Sigmoid colon (tissue), 7 donors: ENCODE results near the gene OTOF. TPM values are rescaled to one million over a fixed set of nuclear protein-coding genes. Genes with fewer than 3 reads are reported as not detected.

Experiments
- DNase-seq: peaks from one replicate; pipeline ENCODE4 v3.0.0-alpha.2; 2019
- H3K27ac ChIP-seq, 4 donors: fragments of 200-600 bp; sonication (generic); one replicate each; pipeline ENCODE4 v1.5.1; 2016 to 2019; ENCODE audit warnings: mild to moderate bottlenecking in 1 of 4
- H3K27me3 ChIP-seq, 3 donors: fragments of 200-600 bp; sonication (generic); one replicate each; pipeline ENCODE4 v1.5.1; 2019; ENCODE audit warnings: mild to moderate bottlenecking in 1 of 3
- H3K36me3 ChIP-seq, 4 donors: fragments of 200-600 bp; sonication (generic); one replicate each; pipeline ENCODE4 v1.5.1; 2016 to 2019
- H3K4me1 ChIP-seq, 4 donors: fragments of 200-600 bp; sonication (generic); one replicate each; pipeline ENCODE4 v1.5.1; 2017 to 2019
- H3K4me3 ChIP-seq, 4 donors: fragments of 200-600 bp; sonication (generic); one replicate each; pipeline ENCODE4 v1.5.1; 2017 to 2019; ENCODE audit warnings: mild to moderate bottlenecking in 2 of 4, moderate library complexity in 1 of 4
- H3K9me3 ChIP-seq, 4 donors: fragments of 200-600 bp in 3 of 4; sonication (generic) in 3 of 4; one replicate each; pipeline versions ENCODE4 v1.5.1 to v1.6.1; 2013 to 2019
- CTCF ChIP-seq, 4 experiments: fragments of 450-650 bp in 3 of 4; fragments of 200-600 bp in 1 of 4; IDR thresholded peaks; one replicate each; pipeline ENCODE4 v1.5.1; 2016 to 2019; ENCODE audit warnings: antibody characterized with exemption in 4 of 4, mild to moderate bottlenecking in 3 of 4, moderate library complexity in 2 of 4
- EP300 ChIP-seq, 4 donors: sonication (generic); formaldehyde crosslinking; IDR thresholded peaks; one replicate each; pipeline ENCODE4 v1.6.1; 2017; ENCODE audit warnings: antibody characterized with exemption in 4 of 4
- POLR2A ChIP-seq, 2 donors: fragments of 450-650 bp; IDR thresholded peaks; one replicate each; pipeline ENCODE4 v1.6.1; 2016; ENCODE audit warnings: antibody characterized with exemption in 2 of 2, mild to moderate bottlenecking in 2 of 2, moderate library complexity in 2 of 2
- POLR2AphosphoS5 ChIP-seq, 4 donors: sonication (generic); formaldehyde crosslinking; IDR thresholded peaks; one replicate each; pipeline ENCODE4 v1.6.1; 2017; ENCODE audit warnings: antibody characterized with exemption in 4 of 4
- WGBS, 2 donors: extraction: QIAGEN DNeasy Blood & Tissue Kit; methylation state at CpG; one replicate each; pipeline ENCODE4 v1.1.7; 2013; 5-methylcytosine and 5-hydroxymethylcytosine counted together
- intact Hi-C: fragments of 100-400 bp; cut with DNase I; formaldehyde crosslinking; loops from one replicate; pipeline ENCODE4 v1.15.1; 2023
- polyA plus RNA-seq, 3 donors: library from polyadenylated mRNA; stranded (reverse); fragments of 200-250 nt; gene quantifications; one replicate each; pipeline ENCODE4 v1.2.3, GENCODE V29; 2013
- total RNA-seq, 4 donors: library from RNA; depleted of rRNA; stranded (reverse); fragments of >200 nt; gene quantifications; one replicate each; pipeline ENCODE4 v1.1.0, GENCODE V29; 2016
- donor health status: healthy with polysubstance abuse.
- donor health status: Bipolar disorder and iron deficiency.
- donor health status: healthy.

The OTOF gene
- total and polyA plus RNA-seq, 7 donors = 0.32 to 0.71 TPM; not detected in 5

- 54 to 72% methylated on average over 9 of the region's 9 CpGs for WGBS, 2 donors
- no peaks in the 10 kb centered on the region for H3K9me3 ChIP-seq
- no peak overlapping the region for H3K27ac ChIP-seq
- H3K36me3 ChIP-seq = no peaks in the 10 kb centered on the region
- no peak for DNase-seq
- no peaks in the 10 kb centered on the region for H3K27me3 ChIP-seq
- no peak overlapping the region for H3K4me3 ChIP-seq
- no peak for TF ChIP-seq POLR2AphosphoS5 (IDR thresholded peaks at IDR 0.05)
- no peak for TF ChIP-seq POLR2A (IDR thresholded peaks at IDR 0.05)
- TF ChIP-seq CTCF (IDR thresholded peaks at IDR 0.05) = no peak
- no peak for TF ChIP-seq EP300 (IDR thresholded peaks at IDR 0.05)
- no peaks in the 10 kb centered on the region for H3K4me1 ChIP-seq
- intact Hi-C loops = no loop called here
Measured at GRCh38 chr2:26407526-26407925, 70.4 kb downstream of the OTOF start.

Other genes starting within 250 kb of the OTOF start
- gene HADHA, start 233.5 kb downstream of the OTOF start, total RNA-seq = 100 to 1,000 TPM; 110 to 137 (median 118) TPM
- 100 to 1,000 TPM in 2 of 3 donors, 10 to 100 TPM in 1; 96.7 to 148 (median 126) TPM for gene HADHA, start 233.5 kb downstream of the OTOF start, polyA plus RNA-seq
- gene HADHB, start 233.2 kb downstream of the OTOF start, total RNA-seq = 100 to 1,000 TPM in 3 of 4 donors, 10 to 100 TPM in 1; 82.8 to 147 (median 119) TPM
- gene HADHB, start 233.2 kb downstream of the OTOF start, polyA plus RNA-seq = 100 to 1,000 TPM in 2 of 3 donors, 10 to 100 TPM in 1; 93.3 to 212 (median 120) TPM
- 10 to 100 TPM in 1 of 4 donors, 1 to 10 TPM in 3; 6.6 to 11.0 (median 8.9) TPM for gene SELENOI, start 132.0 kb downstream of the OTOF start, total RNA-seq
- gene SELENOI, start 132.0 kb downstream of the OTOF start, polyA plus RNA-seq = 1 to 10 TPM; 1.2 to 9.9 (median 1.6) TPM
- gene ADGRF3, start 131.3 kb downstream of the OTOF start, total RNA-seq = under 1 TPM in 1 of 4 donors, not detected in 3; 0.28 TPM
- under 1 TPM in 2 of 3 donors, not detected in 1; 0.26 to 0.60 TPM for gene ADGRF3, start 131.3 kb downstream of the OTOF start, polyA plus RNA-seq
- under 1 TPM in 1 of 4 donors, not detected in 3; 0.54 TPM for gene DRC1, start 76.2 kb downstream of the OTOF start, total RNA-seq
- gene DRC1, start 76.2 kb downstream of the OTOF start, polyA plus RNA-seq = under 1 TPM in 1 of 3 donors, not detected in 2; 0.06 TPM
- not detected for gene CIB4, start 163.2 kb upstream of the OTOF start, total RNA-seq
- gene CIB4, start 163.2 kb upstream of the OTOF start, polyA plus RNA-seq = not detected
- 10 to 100 TPM in 1 of 4 donors, 1 to 10 TPM in 3; 2.9 to 12.2 (median 6.1) TPM for gene KCNK3, start 214.6 kb upstream of the OTOF start, total RNA-seq
- 1 to 10 TPM in 1 of 3 donors, under 1 TPM in 2; under 0.01 to 2.3 (median 0.23) TPM for gene KCNK3, start 214.6 kb upstream of the OTOF start, polyA plus RNA-seq